ENCODE data around the gene SORBS2.

DNA sequence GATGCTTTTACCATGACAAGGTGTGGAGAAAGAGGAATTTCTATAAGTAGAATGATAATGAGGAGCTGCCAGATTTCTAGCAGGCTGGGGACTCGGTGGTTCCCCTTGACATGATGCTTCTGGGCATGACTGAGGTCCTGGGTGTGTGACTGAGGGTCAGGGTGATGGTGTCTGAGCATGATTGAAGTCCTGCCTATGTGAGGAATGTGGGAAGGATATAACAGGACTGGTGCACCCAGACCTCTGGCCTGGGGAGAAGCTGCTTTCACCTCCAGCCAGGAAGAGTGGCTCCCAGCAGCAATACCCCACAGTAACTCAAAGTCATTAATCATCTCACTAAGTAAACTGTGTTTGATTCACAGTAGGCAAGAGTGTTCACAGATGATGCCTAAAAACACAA is 17.4 kb downstream of the SORBS2 start:
- TF ChIP-seq, protein P1, sequence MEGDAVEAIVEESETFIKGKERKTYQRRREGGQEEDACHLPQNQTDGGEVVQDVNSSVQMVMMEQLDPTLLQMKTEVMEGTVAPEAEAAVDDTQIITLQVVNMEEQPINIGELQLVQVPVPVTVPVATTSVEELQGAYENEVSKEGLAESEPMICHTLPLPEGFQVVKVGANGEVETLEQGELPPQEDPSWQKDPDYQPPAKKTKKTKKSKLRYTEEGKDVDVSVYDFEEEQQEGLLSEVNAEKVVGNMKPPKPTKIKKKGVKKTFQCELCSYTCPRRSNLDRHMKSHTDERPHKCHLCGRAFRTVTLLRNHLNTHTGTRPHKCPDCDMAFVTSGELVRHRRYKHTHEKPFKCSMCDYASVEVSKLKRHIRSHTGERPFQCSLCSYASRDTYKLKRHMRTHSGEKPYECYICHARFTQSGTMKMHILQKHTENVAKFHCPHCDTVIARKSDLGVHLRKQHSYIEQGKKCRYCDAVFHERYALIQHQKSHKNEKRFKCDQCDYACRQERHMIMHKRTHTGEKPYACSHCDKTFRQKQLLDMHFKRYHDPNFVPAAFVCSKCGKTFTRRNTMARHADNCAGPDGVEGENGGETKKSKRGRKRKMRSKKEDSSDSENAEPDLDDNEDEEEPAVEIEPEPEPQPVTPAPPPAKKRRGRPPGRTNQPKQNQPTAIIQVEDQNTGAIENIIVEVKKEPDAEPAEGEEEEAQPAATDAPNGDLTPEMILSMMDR (IDR thresholded peaks at IDR 0.05), result no peak
- TF ChIP-seq EP300 (IDR thresholded peaks at IDR 0.05; ENCODE audit: low read depth), result no peak

Data from transverse colon (tissue), 3 donors.